HCT116 (cell line): ENCODE measurements around the gene ASPN. TPM values are rescaled to one million over a fixed set of nuclear protein-coding genes. Genes with fewer than 3 reads are reported as not detected.

Experiments used
- ATAC-seq: fragments of 200-7000 bp; cut with Tn5 transposase; 2 replicates; pipeline ENCODE4 v1.9.1; 2020; ENCODE audit warnings: mild to moderate bottlenecking, moderate library complexity
- BruUV-seq: library from RNA; stranded (reverse); fragments of 400-500 nt; replicated peaks from 2 replicates; lab custom pipeline; 2021; lab: Mats Ljungman, UMichigan
- CTCF ChIA-PET: fragments of 300-600 bp; sonication (Branson Sonifier 250); formaldehyde crosslinking; loops from one replicate; lab custom pipeline; 2021; ENCODE audit warnings: antibody characterized with exemption; lab: Charles Lee
- POLR2A ChIA-PET: fragments of 300-600, 350-600 bp; sonication (Branson Sonifier 250); formaldehyde crosslinking; loops from one replicate; lab custom pipeline; 2021; ENCODE audit warnings: antibody characterized with exemption; lab: Charles Lee
- RAD21 ChIA-PET, 2 experiments: fragments of 300-600 bp; sonication (Branson Sonifier 250); formaldehyde crosslinking; loops; one replicate each; lab custom pipeline; 2023; ENCODE audit warnings: low total read pairs in 2 of 2; ENCODE audit not compliant: uncharacterized antibody in 2 of 2, unreplicated experiment in 2 of 2, low non-redundant PET in 1 of 2; lab: Charles Lee
- DNase-seq: peaks from one replicate; pipeline ENCODE4 v3.0.0-alpha.2; 2010; ENCODE audit warnings: low read depth, low spot score
- H2AFZ ChIP-seq: fragments of 200-600 bp; shearing (Covaris generic), sonication (generic); 2 replicates; pipeline ENCODE4 v1.6.1; 2017; ENCODE audit warnings: low read depth, mixed run types, mixed read lengths, antibody characterized with exemption, low read length; ENCODE audit not compliant: poor library complexity, severe bottlenecking
- H3K27ac ChIP-seq: 2 replicates; pipeline ENCODE4 v1.5.1; 2012; ENCODE audit warnings: low read depth, low read length
- H3K27me3 ChIP-seq: fragments of 200-600 bp; sonication (generic); 2 replicates; pipeline ENCODE4 v1.6.1; 2016; ENCODE audit warnings: mixed run types, low read length, mixed read lengths; ENCODE audit not compliant: insufficient read depth
- H3K36me3 ChIP-seq, 2 experiments: fragments of 200-500 bp in 1 of 2; fragments of 200-600 bp in 1 of 2; sonication (Bioruptor generic) in 1 of 2; sonication (generic) in 1 of 2; 2 replicates each; pipeline versions ENCODE4 v1.5.1 to v1.6.1; 2014 to 2016; ENCODE audit warnings: low read length in 2 of 2, inconsistent platforms in 1 of 2, mixed read lengths in 1 of 2, mixed run types in 1 of 2; ENCODE audit not compliant: insufficient read depth in 2 of 2, control insufficient read depth in 1 of 2
- H3K4me1 ChIP-seq, 2 experiments: fragments of 200-600 bp in 1 of 2; sonication (generic) in 1 of 2; 2 replicates each; pipeline versions ENCODE4 v1.5.1 to v1.6.1; 2012 to 2017; ENCODE audit warnings: low read length in 2 of 2, inconsistent platforms in 1 of 2, mild to moderate bottlenecking in 1 of 2, mixed read lengths in 1 of 2, mixed run types in 1 of 2, moderate library complexity in 1 of 2; ENCODE audit not compliant: insufficient read depth in 2 of 2, control insufficient read depth in 1 of 2
- H3K4me2 ChIP-seq: fragments of 200-600 bp; sonication (generic); 2 replicates; pipeline ENCODE4 v1.6.1; 2017; ENCODE audit warnings: mixed run types, low read length, mixed read lengths
- H3K4me3 ChIP-seq, 2 experiments: fragments of 200-600 bp in 1 of 2; sonication (generic) in 1 of 2; replicated peaks in 1 of 2; 2 replicates each; pipeline ENCODE4 v1.5.1; 2011 to 2016; ENCODE audit warnings: low read length in 2 of 2, control low read depth in 1 of 2, low read depth in 1 of 2, mild to moderate bottlenecking in 1 of 2, mixed read lengths in 1 of 2, mixed run types in 1 of 2
- H3K79me2 ChIP-seq: fragments of 200-600 bp; sonication (generic); 2 replicates; pipeline ENCODE4 v1.6.1; 2017; ENCODE audit warnings: mild to moderate bottlenecking, mixed run types, low read length, moderate library complexity, mixed read lengths; ENCODE audit not compliant: insufficient read depth
- H3K9ac ChIP-seq: fragments of 200-600 bp; sonication (generic); 2 replicates; pipeline ENCODE4 v1.6.1; 2016; ENCODE audit warnings: low read length, mixed read lengths
- H3K9me2 ChIP-seq: fragments of 200-600 bp; sonication (generic), shearing (Covaris generic); 2 replicates; pipeline ENCODE4 v1.6.1; 2017; ENCODE audit warnings: mixed run types, mild to moderate bottlenecking, moderate library complexity; ENCODE audit not compliant: insufficient read depth
- H3K9me3 ChIP-seq, 2 experiments: fragments of 200-500 bp in 1 of 2; fragments of 200-600 bp in 1 of 2; sonication (Bioruptor generic) in 1 of 2; sonication (generic) in 1 of 2; 2 replicates each; pipeline ENCODE4 v1.6.1; 2014 to 2017; ENCODE audit warnings: low read length in 2 of 2, mixed read lengths in 2 of 2, inconsistent platforms in 1 of 2, low read depth in 1 of 2, mild to moderate bottlenecking in 1 of 2, mixed run types in 1 of 2, moderate library complexity in 1 of 2; ENCODE audit not compliant: control insufficient read depth in 1 of 2, insufficient read depth in 1 of 2
- H4K20me1 ChIP-seq: fragments of 200-600 bp; sonication (generic), shearing (Covaris generic); 2 replicates; pipeline ENCODE4 v1.6.1; 2017; ENCODE audit warnings: mixed run types, mild to moderate bottlenecking, moderate library complexity; ENCODE audit not compliant: insufficient read depth
- EGR1 ChIP-seq: IDR thresholded peaks from 2 replicates; pipeline ENCODE4 v1.6.1; 2012; ENCODE audit warnings: low read depth
- ELF1 ChIP-seq: IDR thresholded peaks from 2 replicates; pipeline ENCODE4 v1.6.1; 2012; ENCODE audit warnings: low read depth, borderline replicate concordance
- EZH2 ChIP-seq: fragments of 200-600 bp; sonication (generic); IDR thresholded peaks from 2 replicates; pipeline ENCODE4 v1.6.1; 2017; ENCODE audit warnings: antibody characterized with exemption, mixed run types
- EZH2phosphoT487 ChIP-seq: fragments of 200-600 bp; IDR thresholded peaks from 2 replicates; pipeline ENCODE4 v1.6.1; 2018; ENCODE audit warnings: antibody characterized with exemption, borderline replicate concordance
- JUND ChIP-seq: IDR thresholded peaks from 2 replicates; pipeline ENCODE4 v1.6.1; 2012
- POLR2A ChIP-seq: IDR thresholded peaks from 2 replicates; pipeline ENCODE4 v1.7.0; 2011; ENCODE audit warnings: borderline replicate concordance; ENCODE audit not compliant: insufficient read depth, insufficient read length; ENCODE audit errors: extremely low read depth
- POLR2AphosphoS5 ChIP-seq: IDR thresholded peaks from 2 replicates; pipeline ENCODE4 v1.6.1; 2011; ENCODE audit warnings: mild to moderate bottlenecking, low read depth, low read length, moderate library complexity
- RAD21 ChIP-seq: IDR thresholded peaks from 2 replicates; pipeline ENCODE4 v1.6.1; 2012; ENCODE audit warnings: low read depth, mild to moderate bottlenecking
- TCF7L2 ChIP-seq: IDR thresholded peaks from 2 replicates; pipeline ENCODE4 v1.7.0; 2011; ENCODE audit warnings: borderline replicate concordance, inconsistent platforms; ENCODE audit not compliant: insufficient read depth, insufficient read length; ENCODE audit errors: extremely low read depth
- YY1 ChIP-seq: IDR thresholded peaks from 2 replicates; pipeline ENCODE4 v1.6.1; 2011; ENCODE audit warnings: low read length, low read depth, moderate library complexity, mild to moderate bottlenecking; ENCODE audit not compliant: insufficient replicate concordance; ENCODE audit errors: extremely low read depth
- ZFX ChIP-seq: fragments of 450-650 bp; IDR thresholded peaks from 2 replicates; pipeline ENCODE4 v1.6.1; 2017
- ZNF274 ChIP-seq: fragments of 200-500 bp; sonication (Bioruptor generic); IDR thresholded peaks from 2 replicates; pipeline ENCODE4 v1.6.1; 2014; ENCODE audit warnings: mild to moderate bottlenecking, low read depth, low read length, inconsistent platforms
- intact Hi-C: fragments of 100-400 bp; cut with micrococcal nuclease; formaldehyde crosslinking; loops from 2 replicates; pipeline ENCODE4 v1.10.0; 2022
- total RNA-seq: library from RNA; stranded (reverse); gene quantifications from one replicate; pipeline ENCODE4 v1.2.1, GENCODE V29; 2021; ENCODE audit not compliant: unreplicated experiment
- TF ChIP-seq, protein P1 (sequence below), 3 experiments: fragments of 200-600 bp in 1 of 3; sonication (generic) in 1 of 3; IDR thresholded peaks in 2 of 3; conservative IDR thresholded peaks in 1 of 3; 2 replicates each; pipeline ENCODE4 v1.5.1; 2012 to 2017; ENCODE audit warnings: low read depth in 2 of 3, low read length in 2 of 3, antibody characterized with exemption in 1 of 3, borderline replicate concordance in 1 of 3, control low read depth in 1 of 3, mild to moderate bottlenecking in 1 of 3, mixed read lengths in 1 of 3, mixed run types in 1 of 3, moderate library complexity in 1 of 3; ENCODE audit not compliant: insufficient read depth in 1 of 3
- TF ChIP-seq, protein P2 (sequence below): IDR thresholded peaks from 2 replicates; pipeline ENCODE4 v1.6.1; 2011; ENCODE audit warnings: mild to moderate bottlenecking, low read length, moderate library complexity; ENCODE audit not compliant: insufficient replicate concordance; ENCODE audit errors: extremely low read depth

The ASPN gene
- total RNA-seq, 1 experiment from 2014 or later, result not detected

DNA sequence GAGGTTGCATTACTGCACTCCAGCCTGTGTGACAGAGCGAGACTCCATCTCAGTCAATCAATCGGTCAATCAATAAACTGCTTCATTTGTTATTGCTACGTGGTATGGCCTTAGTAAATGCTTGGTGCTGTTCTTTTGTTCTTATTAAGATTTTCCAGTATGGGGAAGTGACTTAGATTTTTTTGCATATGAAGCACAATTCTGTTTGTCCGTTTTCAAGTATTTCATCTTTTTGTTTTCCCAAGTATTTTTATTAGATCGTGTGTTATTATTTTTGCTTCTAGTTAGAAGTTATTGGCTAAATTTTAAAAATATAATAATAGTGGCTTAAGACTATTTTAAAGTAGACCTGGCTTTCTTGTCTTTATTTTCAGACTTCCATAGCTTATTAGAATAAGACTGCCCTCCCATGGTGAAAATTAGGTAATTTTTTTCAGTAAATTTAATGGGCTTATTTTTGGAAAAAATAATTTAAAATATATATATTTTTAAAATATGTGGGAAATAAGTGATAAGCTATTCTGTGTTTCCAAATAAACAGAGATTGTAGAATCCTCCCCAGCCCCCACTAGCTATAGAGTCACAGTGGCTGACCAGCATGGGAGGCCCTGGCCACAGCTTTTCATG lies 43.3 kb downstream of the ASPN start:
- Histone ChIP-seq H2AFZ (no peak overlapping the region), H3K27ac (no peak overlapping the region), H3K9me3 (no peaks in the 10 kb centered on the region), H3K4me1 (no peaks in the 10 kb centered on the region), H3K9me2 (no peaks in the 10 kb centered on the region), H3K4me2 (no peak overlapping the region), H3K27me3 (no peaks in the 10 kb centered on the region), H3K9ac (no peak overlapping the region), H4K20me1 (no peaks in the 10 kb centered on the region), H3K4me3 (no peak overlapping the region), H3K36me3 (no peaks in the 10 kb centered on the region), H3K79me2 (no peaks in the 10 kb centered on the region)
- no peak for TF ChIP-seq EGR1
- TF ChIP-seq EZH2phosphoT487, result no peak
- TF ChIP-seq, protein P1, sequence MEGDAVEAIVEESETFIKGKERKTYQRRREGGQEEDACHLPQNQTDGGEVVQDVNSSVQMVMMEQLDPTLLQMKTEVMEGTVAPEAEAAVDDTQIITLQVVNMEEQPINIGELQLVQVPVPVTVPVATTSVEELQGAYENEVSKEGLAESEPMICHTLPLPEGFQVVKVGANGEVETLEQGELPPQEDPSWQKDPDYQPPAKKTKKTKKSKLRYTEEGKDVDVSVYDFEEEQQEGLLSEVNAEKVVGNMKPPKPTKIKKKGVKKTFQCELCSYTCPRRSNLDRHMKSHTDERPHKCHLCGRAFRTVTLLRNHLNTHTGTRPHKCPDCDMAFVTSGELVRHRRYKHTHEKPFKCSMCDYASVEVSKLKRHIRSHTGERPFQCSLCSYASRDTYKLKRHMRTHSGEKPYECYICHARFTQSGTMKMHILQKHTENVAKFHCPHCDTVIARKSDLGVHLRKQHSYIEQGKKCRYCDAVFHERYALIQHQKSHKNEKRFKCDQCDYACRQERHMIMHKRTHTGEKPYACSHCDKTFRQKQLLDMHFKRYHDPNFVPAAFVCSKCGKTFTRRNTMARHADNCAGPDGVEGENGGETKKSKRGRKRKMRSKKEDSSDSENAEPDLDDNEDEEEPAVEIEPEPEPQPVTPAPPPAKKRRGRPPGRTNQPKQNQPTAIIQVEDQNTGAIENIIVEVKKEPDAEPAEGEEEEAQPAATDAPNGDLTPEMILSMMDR (IDR thresholded peaks at IDR 0.05 in 2 of 3, conservative IDR thresholded peaks at IDR 0.05 in 1 of 3; ENCODE audit: borderline replicate concordance in 1 of 3, insufficient read depth in 1 of 3, low read depth in 2 of 3, low read length in 2 of 3), result peak in 1 of 3 experiments; percentile 62; a peak in 2 of 6 replicates
- no peak for TF ChIP-seq YY1
- TF ChIP-seq POLR2A, result no peak
- peak; percentile 59 for TF ChIP-seq RAD21
- TF ChIP-seq, protein P2, sequence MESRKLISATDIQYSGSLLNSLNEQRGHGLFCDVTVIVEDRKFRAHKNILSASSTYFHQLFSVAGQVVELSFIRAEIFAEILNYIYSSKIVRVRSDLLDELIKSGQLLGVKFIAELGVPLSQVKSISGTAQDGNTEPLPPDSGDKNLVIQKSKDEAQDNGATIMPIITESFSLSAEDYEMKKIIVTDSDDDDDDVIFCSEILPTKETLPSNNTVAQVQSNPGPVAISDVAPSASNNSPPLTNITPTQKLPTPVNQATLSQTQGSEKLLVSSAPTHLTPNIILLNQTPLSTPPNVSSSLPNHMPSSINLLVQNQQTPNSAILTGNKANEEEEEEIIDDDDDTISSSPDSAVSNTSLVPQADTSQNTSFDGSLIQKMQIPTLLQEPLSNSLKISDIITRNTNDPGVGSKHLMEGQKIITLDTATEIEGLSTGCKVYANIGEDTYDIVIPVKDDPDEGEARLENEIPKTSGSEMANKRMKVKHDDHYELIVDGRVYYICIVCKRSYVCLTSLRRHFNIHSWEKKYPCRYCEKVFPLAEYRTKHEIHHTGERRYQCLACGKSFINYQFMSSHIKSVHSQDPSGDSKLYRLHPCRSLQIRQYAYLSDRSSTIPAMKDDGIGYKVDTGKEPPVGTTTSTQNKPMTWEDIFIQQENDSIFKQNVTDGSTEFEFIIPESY, result no peak
- no peak for TF ChIP-seq JUND
- TF ChIP-seq EZH2, result no peak
- no peak for TF ChIP-seq ELF1
- no peak for TF ChIP-seq ZFX
- no peak for TF ChIP-seq ZNF274
- TF ChIP-seq POLR2AphosphoS5, result no peak
- no peak for TF ChIP-seq TCF7L2
- RAD21 ChIA-PET, result interaction anchor here in 1 of 2 experiments (0.8 kb wide), 1 partner anchor 111 kb away, joined by 3 read pairs; no protein-coding TSS in a partner anchor
- no TSS peak for BruUV-seq
- CTCF ChIA-PET, result interaction anchor here (0.7 to 2.4 kb wide), 6 partner anchors 12 to 300 kb away, joined by 3 to 24 read pairs (median 4); partner anchors contain the start of gene CENPP
- intact Hi-C loops, result loop anchor here (2.0 to 5.0 kb wide), 2 partner anchors 110 to 302 kb away; no protein-coding TSS in a partner anchor
- ATAC-seq (no peak), DNase-seq (peak; percentile 3)
- POLR2A ChIA-PET, result interaction anchor here (1.2 kb wide), 1 partner anchor 113 kb away, joined by 4 read pairs; the partner anchor contains the start of gene CENPP
